ENCODE data around the gene CSF3R.

DNA sequence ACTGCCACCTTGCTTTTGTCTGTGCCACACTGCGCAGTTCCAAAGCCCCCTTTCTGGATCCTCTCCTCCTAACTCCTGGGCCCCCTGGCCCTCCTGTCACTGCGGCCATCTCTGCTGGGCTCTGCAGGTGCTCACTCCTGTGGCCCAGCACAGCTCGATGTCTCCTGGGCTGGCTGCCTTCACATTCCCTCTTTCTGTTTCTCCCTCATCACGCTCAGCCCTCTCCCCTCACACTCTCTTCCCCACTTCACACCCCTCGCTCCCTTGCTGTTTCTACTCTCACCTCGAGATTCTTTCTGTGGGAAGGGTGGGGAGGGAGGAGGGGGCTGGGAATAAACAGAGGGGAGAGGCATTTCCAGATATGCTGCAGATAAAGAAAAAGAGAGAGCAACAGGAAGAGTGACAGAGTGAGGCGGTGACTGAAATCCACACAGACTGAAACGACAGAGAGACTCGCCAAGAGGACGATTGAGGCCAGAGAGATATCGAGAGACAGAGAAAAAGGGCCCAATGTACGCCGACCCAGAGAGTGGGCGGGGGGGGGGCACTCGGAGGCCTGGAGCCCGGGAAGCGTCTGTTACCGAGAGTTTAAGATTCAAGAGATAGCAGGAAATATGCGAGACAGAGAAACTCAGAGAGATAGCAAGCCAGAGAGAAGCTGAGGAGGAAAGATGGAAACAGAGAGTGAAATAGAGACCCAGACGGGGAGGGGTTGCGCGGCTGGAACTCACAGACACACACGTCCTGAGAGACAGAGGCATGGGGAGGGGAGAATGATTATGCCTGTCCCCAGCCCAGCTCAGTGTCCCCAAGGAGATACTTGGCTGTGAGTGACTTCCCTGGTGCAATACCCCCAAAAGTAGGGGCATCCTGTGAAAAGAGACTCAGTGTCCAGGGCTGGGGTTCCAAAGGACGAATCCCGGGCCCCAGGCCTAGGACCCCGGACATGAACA, 666 bp downstream of the CSF3R start:
- TF ChIP-seq, protein P1, sequence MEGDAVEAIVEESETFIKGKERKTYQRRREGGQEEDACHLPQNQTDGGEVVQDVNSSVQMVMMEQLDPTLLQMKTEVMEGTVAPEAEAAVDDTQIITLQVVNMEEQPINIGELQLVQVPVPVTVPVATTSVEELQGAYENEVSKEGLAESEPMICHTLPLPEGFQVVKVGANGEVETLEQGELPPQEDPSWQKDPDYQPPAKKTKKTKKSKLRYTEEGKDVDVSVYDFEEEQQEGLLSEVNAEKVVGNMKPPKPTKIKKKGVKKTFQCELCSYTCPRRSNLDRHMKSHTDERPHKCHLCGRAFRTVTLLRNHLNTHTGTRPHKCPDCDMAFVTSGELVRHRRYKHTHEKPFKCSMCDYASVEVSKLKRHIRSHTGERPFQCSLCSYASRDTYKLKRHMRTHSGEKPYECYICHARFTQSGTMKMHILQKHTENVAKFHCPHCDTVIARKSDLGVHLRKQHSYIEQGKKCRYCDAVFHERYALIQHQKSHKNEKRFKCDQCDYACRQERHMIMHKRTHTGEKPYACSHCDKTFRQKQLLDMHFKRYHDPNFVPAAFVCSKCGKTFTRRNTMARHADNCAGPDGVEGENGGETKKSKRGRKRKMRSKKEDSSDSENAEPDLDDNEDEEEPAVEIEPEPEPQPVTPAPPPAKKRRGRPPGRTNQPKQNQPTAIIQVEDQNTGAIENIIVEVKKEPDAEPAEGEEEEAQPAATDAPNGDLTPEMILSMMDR (IDR thresholded peaks at IDR 0.05; ENCODE audit: insufficient read depth, low read depth, low read length), result no peak
- no peak for TF ChIP-seq EZH2 (IDR thresholded peaks at IDR 0.05; ENCODE audit: insufficient read depth, low read length)

Data from astrocyte (in vitro differentiated cells and primary cell).